NCI-H510A (cell line): ENCODE measurements around the gene OR2T29.
"Not testable (repeated sequence)": the region's sequence is repeated elsewhere in the genome, so short reads cannot be mapped to it uniquely, and the experiment has no call there.

Experiments
- DNase-seq: peaks from one replicate; lab custom pipeline; 2025; lab: John Stamatoyannopoulos, UW

OR2T29 gene

GRCh38 chr1:248510217-248510616 is 52.4 kb downstream of the OR2T29 start:
- DNase-seq, result not testable (repeated sequence)

GRCh38 chr1:248507773-248508172 is 54.8 kb downstream of the OR2T29 start, which contains the start of gene OR2G6:
OR2G6 (plus strand) TSS chr1:248508073; CDS start chr1:248521647, 13,574 bp downstream.
- DNase-seq, result not testable (repeated sequence)
